CD1c-positive myeloid dendritic cell (primary cell): ENCODE results near the gene KLHL8.
"Not testable (repeated sequence)": the region's sequence is repeated elsewhere in the genome, so short reads cannot be mapped to it uniquely, and the experiment has no call there.

ENCODE experiments used
- DNase-seq: peaks from one replicate; pipeline ENCODE4 v3.0.0-alpha.2; 2016; ENCODE audit errors: extremely low spot score

Gene KLHL8

DNA sequence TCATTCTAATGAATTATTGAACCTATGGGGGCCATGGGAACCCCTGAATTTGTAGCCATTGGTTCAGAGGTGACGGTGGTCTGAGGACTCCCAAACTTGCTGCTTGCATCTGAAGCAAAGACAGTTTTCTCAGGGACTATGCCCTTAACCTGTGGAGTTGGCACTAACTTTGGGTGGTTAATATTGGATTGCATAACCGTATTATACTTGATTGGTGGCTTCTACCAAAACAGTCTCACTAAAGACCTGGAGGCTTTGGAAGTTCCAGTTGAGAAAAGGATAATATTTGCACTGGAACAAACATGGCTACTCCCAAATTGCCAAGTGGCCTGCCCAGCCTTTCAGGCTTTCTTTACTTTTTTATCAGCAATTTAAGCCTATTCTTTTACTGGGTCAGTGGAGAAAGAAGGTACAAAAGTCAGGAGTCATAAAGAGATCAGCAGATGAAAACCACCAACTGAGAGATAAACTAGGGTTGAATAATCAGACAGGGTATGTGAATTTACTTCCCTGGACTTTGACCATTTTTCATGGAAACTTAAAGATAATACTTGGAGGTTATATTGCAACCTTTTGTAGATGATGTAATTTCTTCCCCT is 7.9 kb upstream of the KLHL8 start:
- DNase-seq: no peak

DNA sequence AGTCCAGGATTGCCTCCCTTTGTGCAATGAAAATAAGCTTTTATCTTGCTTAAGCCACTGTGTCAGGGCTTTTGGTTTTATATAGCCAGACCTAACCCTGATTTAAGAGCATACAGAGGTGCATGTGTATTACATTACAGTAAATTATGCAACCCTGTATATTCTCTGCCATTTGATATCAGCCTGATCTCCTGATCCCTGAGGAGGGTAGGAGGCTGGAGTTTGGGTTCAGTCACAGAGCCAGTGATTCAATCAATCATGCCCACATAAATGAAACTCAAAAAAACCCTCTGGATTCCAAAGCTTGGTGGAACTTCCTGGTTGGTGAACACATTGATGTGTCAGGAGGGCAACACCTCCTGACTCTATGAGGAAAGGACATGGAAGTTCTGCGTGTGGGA is 7.3 kb upstream of the KLHL8 start:
- no peak for DNase-seq

DNA sequence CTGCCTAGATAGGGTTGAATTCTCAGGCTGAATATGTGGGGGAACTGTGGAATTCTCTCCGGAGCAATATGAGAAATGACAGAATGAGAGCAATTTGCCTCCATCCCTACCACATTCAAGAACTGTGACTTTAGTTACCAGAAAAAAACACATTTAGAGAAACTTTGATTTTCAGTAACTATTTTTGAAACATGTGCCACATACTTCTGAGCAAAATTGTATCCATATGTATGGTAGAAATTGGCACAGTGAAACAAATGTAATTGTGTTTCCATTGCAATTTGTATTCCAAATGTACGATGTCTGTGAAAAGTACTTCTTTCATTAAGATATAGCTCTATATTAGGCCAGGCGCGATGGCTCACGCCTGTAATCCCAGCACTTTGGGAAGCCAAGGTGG is 5.5 kb upstream of the KLHL8 start:
- no peak for DNase-seq

DNA sequence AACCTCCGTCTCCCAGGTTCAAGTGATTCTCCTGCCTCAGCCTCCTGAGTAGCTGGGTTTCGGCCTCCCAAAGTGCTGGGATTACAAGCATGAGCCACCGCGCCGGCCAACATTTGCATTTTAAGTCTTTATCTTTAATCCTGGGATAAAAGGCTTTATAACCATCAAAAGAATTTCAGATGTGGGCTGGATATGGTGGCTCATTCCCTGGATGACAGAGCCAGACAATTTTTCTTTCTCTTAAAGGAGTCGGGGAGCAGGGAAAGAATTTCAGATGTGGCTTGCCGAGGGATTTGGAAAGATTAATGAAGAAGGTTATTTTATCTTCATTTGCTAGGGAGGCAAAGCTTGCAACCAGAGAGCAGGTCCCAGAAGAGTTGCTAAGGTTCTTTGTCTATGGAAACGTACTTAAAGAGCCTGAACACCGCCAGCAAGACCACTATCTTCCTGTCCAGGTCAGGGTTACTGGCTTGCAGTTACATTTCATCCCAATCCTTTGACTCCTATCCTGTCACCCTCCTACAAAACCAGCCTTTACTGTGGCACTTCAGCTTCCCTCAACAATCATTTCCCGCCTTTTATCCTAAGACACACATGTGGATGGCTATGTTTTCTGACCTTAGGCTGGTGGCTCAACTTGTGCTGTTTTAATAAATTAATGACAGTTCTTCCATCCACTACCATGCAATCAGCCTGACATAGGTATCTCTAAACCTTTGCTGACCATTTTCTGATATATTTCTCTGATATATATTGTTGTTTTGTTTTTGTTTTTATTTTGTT is 3.9 kb upstream of the KLHL8 start:
- DNase-seq: no peak

GRCh38 chr4:87219632-87220093 is 755 bp downstream of the KLHL8 start:
- peak; percentile 58 for DNase-seq

GRCh38 chr4:87217235-87217763 is 3.1 kb downstream of the KLHL8 start:
- not testable (repeated sequence) for DNase-seq

- no peak for DNase-seq
Observed at GRCh38 chr4:87216469-87216868, 3.9 kb downstream of the KLHL8 start.

DNA sequence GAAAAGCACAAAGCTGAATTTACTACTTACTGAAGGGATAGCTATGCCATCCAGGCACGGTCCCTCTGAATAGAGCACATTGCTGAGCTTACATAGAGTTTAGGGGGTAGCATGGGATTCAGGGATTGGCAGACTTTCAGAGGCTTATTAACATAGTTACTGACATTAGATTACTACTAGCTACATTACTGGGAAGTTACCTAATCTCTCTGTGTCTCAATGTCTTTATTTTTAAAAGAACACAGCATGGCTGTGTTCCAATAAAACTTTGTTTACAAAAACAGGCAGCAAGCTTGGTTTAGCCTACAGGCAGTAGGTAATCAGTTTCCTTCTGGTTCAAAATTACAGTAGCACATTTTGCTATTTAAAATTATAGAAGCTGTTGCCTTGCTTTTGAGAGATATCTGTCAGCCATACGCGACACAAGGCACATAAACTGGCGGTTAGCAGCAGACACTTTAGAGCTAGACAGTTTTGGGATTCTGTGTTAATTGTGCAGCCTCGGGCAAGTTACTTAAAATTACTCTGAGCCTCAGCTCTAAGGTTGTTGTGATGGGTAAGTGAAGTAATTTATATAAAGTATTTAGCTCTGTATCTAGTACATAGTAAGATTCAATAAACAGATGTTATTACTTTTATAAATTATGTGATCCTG is 6.9 kb downstream of the KLHL8 start:
- DNase-seq: no peak

- no peak for DNase-seq
Observed at GRCh38 chr4:87211249-87211952, 9.0 kb downstream of the KLHL8 start.

- peak; percentile 89 for DNase-seq
Observed at GRCh38 chr4:87209696-87210095, 10.7 kb downstream of the KLHL8 start.

DNA sequence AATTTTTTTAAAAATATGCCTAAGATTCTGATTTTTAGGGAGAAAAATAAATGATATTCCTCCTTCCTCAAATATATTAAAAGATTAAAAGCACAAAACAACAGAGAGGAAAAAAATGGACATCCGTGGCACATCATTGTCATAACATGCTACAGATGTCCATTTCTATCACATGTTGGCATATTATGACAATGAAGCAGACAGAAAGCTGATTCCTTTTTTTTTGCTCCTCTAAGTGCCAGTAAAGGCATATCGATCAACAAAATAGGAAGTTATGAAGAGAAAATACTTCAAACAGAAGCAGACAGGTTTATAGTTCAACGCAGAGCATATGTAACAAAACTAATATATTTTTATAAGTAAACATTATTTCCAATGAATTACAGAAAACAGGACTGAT is 11.2 kb downstream of the KLHL8 start:
- DNase-seq: peak; percentile 50

GRCh38 chr4:87204559-87204958 is 15.9 kb downstream of the KLHL8 start:
- no peak for DNase-seq

DNA sequence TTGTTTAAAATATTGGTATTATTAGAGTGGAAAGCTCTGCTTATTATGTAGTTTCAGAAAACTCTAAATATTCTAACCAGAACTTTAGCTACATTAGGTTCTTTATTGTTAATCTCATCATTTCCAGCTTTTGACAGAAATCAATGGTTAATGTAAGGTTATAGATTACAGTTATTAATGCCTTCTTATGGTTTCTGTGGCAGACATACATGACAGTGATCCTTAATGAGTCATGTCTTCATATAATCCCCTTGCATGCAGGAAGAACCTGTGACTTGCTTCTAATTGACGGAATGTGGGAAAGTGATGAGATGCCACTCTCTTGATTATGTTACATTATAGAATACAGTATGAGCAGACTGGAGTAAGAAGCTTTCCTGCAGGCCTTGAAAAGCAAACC is 23.5 kb downstream of the KLHL8 start:
- no peak for DNase-seq

- DNase-seq: no peak
Observed at GRCh38 chr4:87196146-87196545, 24.3 kb downstream of the KLHL8 start.

- DNase-seq: no peak
Observed at GRCh38 chr4:87193958-87194675, 26.3 kb downstream of the KLHL8 start.

DNA sequence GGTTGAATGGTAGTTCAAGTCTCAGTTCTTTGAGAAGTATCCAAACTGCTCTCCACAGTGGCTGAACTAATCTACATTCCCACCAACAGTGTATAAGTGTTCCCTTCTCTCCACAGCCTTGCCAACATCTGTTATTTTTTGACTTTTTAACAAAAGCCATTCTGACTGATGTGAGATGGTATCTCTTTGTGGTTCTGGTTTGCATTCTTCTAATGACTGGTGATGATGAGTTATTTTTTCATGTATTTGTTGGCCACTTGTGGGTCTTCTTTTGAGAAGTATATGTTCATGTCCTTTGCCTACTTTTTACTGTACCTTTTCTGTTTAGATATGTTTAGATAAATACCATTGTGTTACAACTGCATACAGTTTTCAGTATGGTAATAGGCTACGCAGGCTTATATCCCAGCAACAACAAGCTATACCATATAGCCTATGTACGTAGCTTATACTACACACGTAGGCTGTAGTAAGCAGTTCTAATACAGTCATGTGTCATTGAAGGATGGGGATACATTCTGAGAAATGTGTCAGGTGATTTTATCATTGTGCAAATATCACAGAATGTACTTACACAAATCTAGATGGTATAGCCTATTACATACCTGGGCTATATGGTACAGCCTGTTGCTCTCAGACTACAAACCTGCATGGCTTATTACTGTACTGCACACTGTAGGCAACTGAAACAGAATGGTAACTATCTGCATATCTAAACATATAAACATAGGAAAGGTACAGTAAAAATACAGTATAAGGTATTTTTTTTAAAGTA is 28.1 kb downstream of the KLHL8 start:
- no peak for DNase-seq

- no peak for DNase-seq
Observed at GRCh38 chr4:87188932-87189331, 31.5 kb downstream of the KLHL8 start.

DNA sequence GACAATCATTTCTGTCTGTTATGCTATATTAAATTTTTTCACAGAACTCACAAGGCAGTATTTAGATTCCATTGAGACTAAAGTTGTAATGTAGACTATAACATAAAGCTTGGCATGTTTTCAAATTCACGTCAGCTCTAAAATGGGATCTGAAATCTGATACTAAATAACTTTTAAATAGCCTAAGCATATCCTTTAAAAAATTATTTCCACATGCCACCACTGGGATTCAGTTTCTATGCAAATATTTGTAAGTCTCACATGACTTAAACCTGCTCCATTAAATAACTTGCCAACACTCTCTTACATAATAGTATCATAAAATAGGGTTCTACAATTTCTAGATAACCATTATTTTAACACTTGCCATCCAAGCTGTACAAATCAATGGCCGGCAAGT is 32.4 kb downstream of the KLHL8 start:
- DNase-seq: no peak

DNA sequence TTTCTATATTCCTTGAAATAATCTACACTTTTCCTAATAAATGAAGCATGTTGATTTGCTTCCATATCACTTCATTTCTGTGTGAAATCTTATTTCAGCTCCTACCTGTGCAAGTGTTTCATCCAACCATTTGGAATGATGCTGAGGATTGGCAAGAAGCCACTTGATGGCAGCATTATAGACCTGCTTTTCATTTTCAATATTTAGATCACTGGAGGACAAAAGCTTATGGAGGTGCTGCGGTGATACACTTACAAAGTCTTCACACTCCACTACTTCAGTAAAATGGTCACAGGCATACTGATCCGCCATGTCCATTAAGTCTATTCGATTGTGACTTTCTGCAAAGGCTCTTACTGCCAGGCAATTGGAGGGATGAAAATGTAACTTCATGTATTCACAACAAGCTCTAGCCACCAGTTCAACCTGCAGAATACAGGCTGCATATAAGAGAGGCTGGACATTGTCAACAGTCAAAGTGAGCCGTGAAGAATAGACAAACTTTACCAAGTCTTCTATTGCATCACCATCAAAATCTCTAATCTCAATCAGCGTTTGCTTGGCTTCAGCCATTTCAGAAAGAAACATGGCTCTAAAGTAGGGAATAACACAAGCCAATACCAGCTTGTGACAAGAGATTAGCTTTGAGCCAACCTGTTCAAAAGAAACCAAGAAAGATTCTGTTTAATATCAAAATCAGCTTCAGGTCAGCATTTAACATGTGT is 35.1 kb downstream of the KLHL8 start:
- no peak for DNase-seq

DNA sequence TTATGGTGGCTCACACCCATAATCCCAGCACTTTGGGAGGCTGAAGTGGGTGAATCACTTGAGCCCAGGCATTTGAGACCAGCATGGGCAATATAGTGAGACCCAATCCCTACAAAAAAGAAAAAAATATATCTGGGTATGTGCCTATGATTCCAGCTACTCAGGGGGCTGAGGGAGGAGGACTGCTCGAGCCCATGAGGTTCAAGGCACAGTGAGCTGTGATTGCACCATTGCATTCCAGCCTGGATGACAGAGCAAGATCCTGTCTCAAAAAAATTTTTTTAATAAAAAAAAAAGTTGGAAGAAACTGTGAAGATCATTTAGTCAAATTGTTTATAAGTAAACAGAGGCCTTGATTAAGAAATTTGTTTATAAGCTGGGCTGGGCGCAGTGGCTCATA is 39.7 kb downstream of the KLHL8 start:
- DNase-seq: no peak
